GM12864 (cell line): ENCODE measurements around the gene PSENEN.

Source experiments
- DNase-seq: peaks from one replicate; pipeline ENCODE4 v3.0.0-alpha.2; 2011; ENCODE audit warnings: low read depth
- H3K4me3 ChIP-seq: 2 replicates; pipeline ENCODE4 v1.5.1; 2011; ENCODE audit warnings: mild to moderate bottlenecking, low read depth, low read length, control low read depth
- TF ChIP-seq, protein P1 (sequence below): IDR thresholded peaks from 2 replicates; pipeline ENCODE4 v1.5.1; 2011; ENCODE audit warnings: low read depth, mild to moderate bottlenecking, moderate library complexity, low read length, control low read depth, inconsistent platforms; ENCODE audit errors: missing control alignments

PSENEN gene

DNA sequence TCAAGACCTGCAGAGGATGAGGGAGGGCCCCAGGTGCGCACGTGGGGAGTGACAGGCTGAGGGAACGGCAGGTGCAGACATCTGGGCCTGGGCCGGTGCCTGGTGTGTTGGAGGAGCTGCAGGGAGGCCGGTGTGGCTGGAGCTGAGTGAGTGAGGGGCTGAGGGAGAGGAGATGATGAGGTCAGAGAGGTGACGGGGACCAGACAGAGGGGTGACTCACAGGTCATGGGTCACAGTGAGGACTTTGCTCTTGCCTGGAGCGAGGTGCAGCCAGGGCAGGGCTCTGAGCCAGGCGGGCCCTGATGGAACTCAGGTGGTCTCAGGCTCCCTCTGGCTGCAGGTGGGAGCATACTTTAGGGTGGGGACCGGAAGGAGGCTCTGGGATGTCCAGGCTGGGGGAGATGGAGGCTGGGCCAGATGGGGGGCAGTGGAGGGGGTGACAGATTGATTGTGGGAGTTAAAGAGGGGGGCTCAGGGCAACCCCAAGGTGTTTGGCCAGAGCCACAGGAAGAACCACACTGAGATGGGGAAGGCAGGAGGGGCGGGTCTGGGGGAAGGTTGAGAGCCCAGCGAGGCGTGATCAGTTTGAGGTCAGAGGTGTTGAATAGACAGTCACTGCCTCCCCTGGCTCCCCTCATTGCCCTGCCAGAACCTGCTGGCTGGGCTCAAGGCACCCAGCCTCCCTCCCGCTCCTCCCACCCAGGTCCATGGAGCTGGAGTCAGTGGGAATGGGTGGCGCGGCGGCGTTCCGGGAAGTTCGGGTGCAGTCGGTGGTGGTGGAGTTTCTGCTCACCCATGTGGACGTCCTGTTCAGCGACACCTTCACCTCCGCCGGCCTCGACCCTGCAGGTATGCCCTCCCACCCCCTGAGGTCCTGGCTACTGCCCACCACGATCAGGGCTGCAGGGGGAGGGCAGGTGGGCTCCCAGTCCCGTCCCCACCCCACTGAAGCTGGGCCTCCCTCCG lies 38.3 kb downstream of the PSENEN start:
- TF ChIP-seq, protein P1, sequence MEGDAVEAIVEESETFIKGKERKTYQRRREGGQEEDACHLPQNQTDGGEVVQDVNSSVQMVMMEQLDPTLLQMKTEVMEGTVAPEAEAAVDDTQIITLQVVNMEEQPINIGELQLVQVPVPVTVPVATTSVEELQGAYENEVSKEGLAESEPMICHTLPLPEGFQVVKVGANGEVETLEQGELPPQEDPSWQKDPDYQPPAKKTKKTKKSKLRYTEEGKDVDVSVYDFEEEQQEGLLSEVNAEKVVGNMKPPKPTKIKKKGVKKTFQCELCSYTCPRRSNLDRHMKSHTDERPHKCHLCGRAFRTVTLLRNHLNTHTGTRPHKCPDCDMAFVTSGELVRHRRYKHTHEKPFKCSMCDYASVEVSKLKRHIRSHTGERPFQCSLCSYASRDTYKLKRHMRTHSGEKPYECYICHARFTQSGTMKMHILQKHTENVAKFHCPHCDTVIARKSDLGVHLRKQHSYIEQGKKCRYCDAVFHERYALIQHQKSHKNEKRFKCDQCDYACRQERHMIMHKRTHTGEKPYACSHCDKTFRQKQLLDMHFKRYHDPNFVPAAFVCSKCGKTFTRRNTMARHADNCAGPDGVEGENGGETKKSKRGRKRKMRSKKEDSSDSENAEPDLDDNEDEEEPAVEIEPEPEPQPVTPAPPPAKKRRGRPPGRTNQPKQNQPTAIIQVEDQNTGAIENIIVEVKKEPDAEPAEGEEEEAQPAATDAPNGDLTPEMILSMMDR = no peak
- H3K4me3 ChIP-seq = no peak overlapping the region
- no peak for DNase-seq

DNA sequence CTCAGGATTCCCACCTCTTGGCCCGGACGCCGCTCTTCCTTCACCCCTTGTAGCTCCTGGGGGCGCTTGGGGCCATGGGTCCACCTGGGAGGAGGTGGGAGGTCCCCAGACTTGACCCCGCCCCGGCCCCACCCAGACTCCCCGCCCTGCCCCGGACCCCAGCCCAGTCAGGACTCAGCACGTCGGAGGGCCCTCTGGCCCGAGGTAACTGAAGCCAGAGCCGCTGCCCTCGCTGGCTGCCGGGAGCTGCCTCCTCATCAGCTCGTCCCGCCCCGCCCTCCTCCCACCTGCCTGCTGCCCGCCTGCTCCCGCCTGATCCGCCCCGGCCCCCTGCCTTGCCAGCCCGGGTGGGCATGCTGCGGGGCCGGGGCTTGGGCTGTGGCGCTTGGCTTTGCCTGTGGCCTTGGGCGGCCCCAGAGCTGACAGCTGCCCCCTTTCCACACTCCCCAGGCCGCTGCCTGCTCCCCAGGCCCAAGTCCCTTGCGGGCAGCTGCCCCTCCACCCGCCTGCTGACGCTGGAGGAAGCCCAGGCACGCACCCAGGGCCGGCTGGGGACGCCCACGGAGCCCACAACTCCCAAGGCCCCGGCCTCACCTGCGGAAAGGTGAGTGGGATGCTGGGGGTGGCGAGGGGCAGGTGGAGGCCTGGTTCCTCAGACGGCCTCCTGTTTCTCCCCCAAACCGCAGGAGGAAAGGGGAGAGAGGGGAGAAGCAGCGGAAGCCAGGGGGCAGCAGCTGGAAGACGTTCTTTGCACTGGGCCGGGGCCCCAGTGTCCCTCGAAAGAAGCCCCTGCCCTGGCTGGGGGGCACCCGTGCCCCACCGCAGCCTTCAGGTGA lies 39.3 kb downstream of the PSENEN start:
- H3K4me3 ChIP-seq = no peak overlapping the region
- TF ChIP-seq, protein P1 = no peak
- no peak for DNase-seq

DNA sequence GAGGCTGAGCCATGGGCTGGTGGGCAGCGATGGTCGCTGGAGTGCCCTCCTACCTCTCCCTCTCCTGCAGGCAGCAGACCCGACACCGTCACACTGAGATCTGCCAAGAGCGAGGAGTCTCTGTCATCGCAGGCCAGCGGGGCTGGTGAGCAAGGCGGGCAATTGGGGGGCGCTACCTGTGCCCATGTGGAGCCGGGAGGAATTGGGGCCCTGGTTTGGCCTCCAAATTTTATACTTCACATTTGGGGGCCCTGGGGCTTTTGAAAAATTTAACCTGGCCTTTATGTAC lies 39.8 kb downstream of the PSENEN start:
- TF ChIP-seq, protein P1 = no peak
- no peak overlapping the region for H3K4me3 ChIP-seq

DNA sequence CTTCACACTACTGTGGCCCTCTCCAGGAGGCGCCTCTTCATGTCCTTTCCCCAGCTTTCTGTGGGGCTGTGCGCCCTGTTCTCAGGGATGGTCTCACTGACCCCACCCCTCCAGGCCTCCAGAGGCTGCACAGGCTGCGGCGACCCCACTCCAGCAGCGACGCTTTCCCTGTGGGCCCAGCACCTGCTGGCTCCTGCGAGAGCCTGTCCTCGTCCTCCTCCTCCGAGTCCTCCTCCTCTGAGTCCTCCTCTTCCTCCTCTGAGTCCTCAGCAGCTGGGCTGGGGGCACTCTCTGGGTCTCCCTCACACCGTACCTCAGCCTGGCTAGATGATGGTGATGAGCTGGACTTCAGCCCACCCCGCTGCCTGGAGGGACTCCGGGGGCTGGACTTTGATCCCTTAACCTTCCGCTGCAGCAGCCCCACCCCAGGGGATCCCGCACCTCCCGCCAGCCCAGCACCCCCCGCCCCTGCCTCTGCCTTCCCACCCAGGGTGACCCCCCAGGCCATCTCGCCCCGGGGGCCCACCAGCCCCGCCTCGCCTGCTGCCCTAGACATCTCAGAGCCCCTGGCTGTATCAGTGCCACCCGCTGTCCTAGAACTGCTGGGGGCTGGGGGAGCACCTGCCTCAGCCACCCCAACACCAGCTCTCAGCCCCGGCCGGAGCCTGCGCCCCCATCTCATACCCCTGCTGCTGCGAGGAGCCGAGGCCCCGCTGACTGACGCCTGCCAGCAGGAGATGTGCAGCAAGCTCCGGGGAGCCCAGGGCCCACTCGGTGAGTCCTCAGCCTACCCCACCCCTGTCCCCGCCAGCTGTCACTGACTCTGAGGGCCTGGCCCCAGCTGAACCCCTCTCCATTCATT lies 41.1 kb downstream of the PSENEN start:
- TF ChIP-seq, protein P1 = no peak
- H3K4me3 ChIP-seq = no peak overlapping the region
- DNase-seq = no peak

More for the DNA sequence above, 39.8 kb downstream of the PSENEN start:
- no peak for DNase-seq

DNA sequence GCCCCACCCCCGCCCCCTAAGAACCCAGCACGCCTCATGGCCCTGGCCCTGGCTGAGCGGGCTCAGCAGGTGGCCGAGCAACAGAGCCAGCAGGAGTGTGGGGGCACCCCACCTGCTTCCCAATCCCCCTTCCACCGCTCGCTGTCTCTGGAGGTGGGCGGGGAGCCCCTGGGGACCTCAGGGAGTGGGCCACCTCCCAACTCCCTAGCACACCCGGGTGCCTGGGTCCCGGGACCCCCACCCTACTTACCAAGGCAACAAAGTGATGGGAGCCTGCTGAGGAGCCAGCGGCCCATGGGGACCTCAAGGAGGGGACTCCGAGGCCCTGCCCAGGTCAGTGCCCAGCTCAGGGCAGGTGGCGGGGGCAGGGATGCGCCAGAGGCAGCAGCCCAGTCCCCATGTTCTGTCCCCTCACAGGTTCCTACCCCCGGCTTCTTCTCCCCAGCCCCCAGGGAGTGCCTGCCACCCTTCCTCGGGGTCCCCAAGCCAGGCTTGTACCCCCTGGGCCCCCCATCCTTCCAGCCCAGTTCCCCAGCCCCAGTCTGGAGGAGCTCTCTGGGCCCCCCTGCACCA lies 41.9 kb downstream of the PSENEN start:
- H3K4me3 ChIP-seq = no peak overlapping the region
- DNase-seq = no peak
- TF ChIP-seq, protein P1 = no peak

DNA sequence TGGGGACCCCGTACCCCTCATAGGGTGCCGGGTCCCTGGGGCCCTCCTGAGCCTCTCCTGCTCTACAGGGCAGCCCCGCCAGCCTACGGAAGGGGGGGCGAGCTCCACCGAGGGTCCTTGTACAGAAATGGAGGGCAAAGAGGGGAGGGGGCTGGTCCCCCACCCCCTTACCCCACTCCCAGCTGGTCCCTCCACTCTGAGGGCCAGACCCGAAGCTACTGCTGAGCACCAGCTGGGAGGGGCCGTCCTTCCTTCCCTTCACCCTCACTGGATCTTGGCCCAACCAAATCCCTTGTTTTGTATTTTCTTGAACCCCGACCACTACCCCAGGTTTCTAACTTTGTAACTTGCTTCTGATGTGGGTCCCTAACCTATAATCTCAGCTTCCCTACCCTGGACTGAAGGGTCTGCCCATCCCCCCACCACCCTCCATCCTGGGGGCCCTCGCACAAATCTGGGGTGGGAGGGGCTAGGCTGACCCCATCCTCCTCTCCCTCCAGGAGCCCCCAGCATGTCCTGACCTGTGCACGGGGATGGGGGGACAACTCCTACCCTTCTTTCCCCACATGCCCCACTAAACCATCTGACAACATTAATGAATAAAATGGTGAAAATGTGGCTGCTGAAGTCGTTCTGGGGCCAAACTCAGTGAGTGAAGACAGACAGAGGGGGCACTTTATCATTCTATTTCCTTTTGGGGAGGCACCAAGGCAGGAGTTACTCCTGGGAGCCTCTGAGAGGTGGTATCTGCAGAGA lies 42.9 kb downstream of the PSENEN start:
- no peak overlapping the region for H3K4me3 ChIP-seq
- TF ChIP-seq, protein P1 = no peak
- DNase-seq = no peak
